A549 (cell line): ENCODE measurements around the gene BCR.

ENCODE experiments used
- CHD4 ChIP-seq: fragments of 200-600 bp; sonication (generic); IDR thresholded peaks from 2 replicates; pipeline ENCODE4 v1.6.1; 2016; ENCODE audit warnings: antibody characterized with exemption, mild to moderate bottlenecking, borderline replicate concordance
- POLR2A ChIP-seq: IDR thresholded peaks from 2 replicates; pipeline ENCODE4 v1.6.1; 2012; ENCODE audit warnings: mild to moderate bottlenecking, low read length
- TF ChIP-seq, protein P1 (sequence below): IDR thresholded peaks from 2 replicates; pipeline ENCODE4 v1.6.1; 2012
- TF ChIP-seq, protein P2 (sequence below): fragments of 150-350 bp; IDR thresholded peaks from 2 replicates; pipeline ENCODE4 v1.6.1; 2014; ENCODE audit warnings: low read depth, mild to moderate bottlenecking, low read length

DNA sequence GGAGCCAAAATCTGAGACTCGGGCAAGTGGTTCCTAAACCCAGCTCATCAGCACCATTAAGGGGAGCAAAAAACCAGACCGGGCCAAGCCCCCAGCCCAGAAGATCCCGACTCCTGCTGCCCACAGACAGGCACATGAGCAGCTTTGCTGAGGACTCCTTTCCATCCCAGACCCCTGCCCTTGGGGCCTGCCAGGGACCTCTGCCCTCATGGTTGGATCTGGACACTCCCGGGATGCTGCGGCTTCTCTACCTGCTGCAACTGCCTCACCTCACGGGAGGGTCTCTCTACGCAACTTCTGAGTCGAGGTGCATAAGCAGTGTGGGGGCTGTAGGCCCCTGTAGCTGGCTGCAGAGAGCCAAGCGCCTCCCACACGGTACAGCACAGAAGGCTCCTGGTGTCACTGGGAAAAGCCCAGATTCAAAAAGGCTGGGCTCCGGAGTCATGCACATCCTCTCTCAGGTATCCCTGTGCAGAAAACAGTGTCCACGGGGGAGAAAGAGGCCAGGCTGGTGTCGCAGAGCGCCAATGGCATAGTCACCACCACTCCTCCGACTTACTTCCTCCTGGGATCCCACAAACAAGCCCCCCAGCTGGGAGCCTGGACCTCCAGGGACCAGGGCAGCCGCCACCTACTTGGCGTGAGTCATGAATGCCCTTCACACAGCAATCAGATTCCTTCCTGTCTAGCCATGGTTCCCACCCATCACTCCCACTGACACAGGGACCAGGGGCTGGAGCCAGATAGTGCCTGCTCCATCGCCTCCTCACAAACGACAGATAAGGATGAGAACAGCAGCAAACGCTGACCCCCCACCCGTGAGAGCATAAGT is 122.1 kb downstream of the BCR start:
- no peak for TF ChIP-seq CHD4
- TF ChIP-seq, protein P1, sequence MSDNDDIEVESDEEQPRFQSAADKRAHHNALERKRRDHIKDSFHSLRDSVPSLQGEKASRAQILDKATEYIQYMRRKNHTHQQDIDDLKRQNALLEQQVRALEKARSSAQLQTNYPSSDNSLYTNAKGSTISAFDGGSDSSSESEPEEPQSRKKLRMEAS: no peak
- TF ChIP-seq, protein P2, sequence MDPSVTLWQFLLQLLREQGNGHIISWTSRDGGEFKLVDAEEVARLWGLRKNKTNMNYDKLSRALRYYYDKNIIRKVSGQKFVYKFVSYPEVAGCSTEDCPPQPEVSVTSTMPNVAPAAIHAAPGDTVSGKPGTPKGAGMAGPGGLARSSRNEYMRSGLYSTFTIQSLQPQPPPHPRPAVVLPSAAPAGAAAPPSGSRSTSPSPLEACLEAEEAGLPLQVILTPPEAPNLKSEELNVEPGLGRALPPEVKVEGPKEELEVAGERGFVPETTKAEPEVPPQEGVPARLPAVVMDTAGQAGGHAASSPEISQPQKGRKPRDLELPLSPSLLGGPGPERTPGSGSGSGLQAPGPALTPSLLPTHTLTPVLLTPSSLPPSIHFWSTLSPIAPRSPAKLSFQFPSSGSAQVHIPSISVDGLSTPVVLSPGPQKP: no peak
- no peak for TF ChIP-seq POLR2A
